Measurements from ENCODE around the gene ZNF330. TPM values are rescaled to one million over a fixed set of nuclear protein-coding genes. Genes with fewer than 3 reads are reported as not detected.

The ZNF330 gene
- total and polyA plus RNA-seq, 7 donors, result 18.5 to 48.2 (median 32.6) TPM

DNA sequence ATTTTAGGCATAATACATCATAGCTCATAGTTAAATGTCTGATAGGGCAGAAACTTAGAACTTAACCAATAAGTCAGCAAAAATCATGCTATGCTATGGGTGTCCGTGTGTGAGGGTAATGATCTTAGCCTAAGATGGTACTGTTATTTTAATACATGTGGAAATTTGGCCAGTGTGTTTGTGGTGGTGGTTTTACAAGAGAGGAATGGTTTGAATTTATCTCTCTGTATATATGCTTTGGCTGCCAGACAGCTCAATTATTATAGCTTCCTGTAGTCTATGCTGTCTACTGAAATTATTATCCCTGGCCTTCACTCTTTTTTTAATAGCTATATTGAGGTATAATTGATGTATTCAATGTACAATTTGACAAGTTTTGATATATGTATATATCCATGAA, 21.3 kb downstream of the ZNF330 start:
- Histone ChIP-seq H3K27ac (no peak overlapping the region), H3K27me3 (no peaks in the 10 kb centered on the region), H3K36me3 (no peaks in the 10 kb centered on the region), H3K4me1 (no peaks in the 10 kb centered on the region), H3K4me3 (no peak overlapping the region), H3K9me3 (no peaks in the 10 kb centered on the region)
- TF ChIP-seq, protein P1, sequence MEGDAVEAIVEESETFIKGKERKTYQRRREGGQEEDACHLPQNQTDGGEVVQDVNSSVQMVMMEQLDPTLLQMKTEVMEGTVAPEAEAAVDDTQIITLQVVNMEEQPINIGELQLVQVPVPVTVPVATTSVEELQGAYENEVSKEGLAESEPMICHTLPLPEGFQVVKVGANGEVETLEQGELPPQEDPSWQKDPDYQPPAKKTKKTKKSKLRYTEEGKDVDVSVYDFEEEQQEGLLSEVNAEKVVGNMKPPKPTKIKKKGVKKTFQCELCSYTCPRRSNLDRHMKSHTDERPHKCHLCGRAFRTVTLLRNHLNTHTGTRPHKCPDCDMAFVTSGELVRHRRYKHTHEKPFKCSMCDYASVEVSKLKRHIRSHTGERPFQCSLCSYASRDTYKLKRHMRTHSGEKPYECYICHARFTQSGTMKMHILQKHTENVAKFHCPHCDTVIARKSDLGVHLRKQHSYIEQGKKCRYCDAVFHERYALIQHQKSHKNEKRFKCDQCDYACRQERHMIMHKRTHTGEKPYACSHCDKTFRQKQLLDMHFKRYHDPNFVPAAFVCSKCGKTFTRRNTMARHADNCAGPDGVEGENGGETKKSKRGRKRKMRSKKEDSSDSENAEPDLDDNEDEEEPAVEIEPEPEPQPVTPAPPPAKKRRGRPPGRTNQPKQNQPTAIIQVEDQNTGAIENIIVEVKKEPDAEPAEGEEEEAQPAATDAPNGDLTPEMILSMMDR (IDR thresholded peaks at IDR 0.05), result no peak
- TF ChIP-seq POLR2A (IDR thresholded peaks at IDR 0.05) (no peak), EP300 (IDR thresholded peaks at IDR 0.05) (no peak), POLR2AphosphoS5 (IDR thresholded peaks at IDR 0.05) (no peak)
- 28 to 37% methylated on average over 1 of the region's 1 CpG for WGBS, 2 donors
- DNase-seq, result no peak
- intact Hi-C loops (cut with DNase I), result no loop called here

DNA sequence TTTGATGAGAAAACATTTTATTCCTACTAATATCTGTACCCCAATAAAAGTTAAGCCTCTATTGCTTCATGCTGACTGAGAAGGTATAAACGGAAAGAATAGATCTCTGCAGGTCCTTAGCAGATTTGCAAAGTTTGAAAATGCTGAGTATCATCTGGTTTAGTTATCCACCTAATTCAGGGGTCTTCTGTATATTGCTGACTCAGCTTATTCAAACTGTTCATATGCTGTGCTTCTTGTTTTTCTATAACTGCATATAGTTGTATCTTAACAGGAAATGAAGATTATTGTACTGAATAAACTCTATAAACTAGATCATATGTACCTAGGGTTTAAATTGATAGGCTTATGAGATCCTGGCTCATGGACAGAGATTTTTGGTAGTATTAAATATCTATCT, 23.7 kb downstream of the ZNF330 start:
- DNase-seq, result no peak

DNA sequence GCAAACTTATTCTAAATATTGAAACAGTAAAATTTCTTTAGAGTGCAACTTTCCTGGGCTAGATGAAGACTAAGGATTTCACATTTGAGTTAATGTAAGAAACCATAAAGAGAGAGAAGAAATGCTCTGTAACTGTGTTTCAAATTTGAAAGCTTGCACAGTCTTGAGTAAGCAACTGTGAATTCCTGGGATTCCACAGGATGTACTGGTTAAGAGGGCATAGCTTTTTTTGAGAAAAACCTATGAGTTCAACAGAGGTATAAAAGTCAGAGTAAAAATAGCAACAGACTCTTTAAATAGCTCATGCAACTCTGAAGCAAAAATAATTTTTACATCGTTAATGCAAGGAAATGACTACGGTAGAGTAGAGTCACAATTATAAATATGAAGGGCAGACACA, 25.5 kb downstream of the ZNF330 start:
- 41 to 80% methylated on average over 2 of the region's 2 CpGs for WGBS, 2 donors

More for the DNA sequence above, 23.7 kb downstream of the ZNF330 start:
- TF ChIP-seq POLR2A (IDR thresholded peaks at IDR 0.05) (no peak), POLR2AphosphoS5 (IDR thresholded peaks at IDR 0.05) (no peak), EP300 (IDR thresholded peaks at IDR 0.05) (no peak)
- TF ChIP-seq, protein P1 (IDR thresholded peaks at IDR 0.05), result no peak
- Histone ChIP-seq H3K4me3 (no peak overlapping the region), H3K4me1 (peaks cover 0 to 6% (median 0%) of the 10 kb centered on the region in 4 donors), H3K27me3 (no peaks in the 10 kb centered on the region), H3K36me3 (no peaks in the 10 kb centered on the region), H3K27ac (no peak overlapping the region), H3K9me3 (no peaks in the 10 kb centered on the region)
- intact Hi-C loops (cut with DNase I), result no loop called here
- 86 to 90% methylated on average over 1 of the region's 1 CpG for WGBS, 2 donors

DNA sequence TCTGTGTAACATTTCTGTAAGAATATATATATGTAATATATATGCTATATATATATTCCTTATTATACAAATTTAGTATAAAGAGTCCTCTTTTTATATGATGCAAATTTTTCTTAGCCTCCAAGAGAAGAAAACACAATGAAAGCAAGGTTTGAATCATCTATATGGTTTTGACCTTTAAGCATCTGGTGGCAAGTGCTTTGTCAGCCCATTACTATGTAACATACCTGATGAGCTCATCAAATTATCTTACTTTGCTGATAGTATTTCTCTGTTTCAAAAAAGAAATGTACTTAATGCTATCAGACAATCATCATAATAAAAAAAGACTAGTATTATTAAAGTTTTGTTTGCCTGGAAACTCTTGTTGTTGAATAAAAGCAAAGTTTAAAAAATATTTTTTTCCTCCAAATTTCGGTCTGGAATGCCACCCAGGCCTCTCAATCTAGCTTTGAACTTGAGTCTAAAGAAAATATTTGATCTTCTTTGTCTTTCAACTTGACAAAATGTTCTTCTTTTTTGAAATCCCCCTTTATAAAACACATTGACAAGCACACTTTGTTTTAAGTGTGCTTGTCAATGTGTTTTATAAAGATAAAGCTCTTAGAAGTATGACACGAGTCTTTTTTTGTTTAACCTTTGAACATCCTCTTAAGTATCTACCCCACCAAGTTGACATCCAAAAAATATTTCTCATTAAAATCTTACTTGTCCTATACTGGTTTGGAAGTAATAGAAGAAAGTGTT, 26.2 kb downstream of the ZNF330 start:
- intact Hi-C loops (cut with DNase I), result no loop called here
- Histone ChIP-seq H3K4me1 (peaks cover 0 to 6% (median 0%) of the 10 kb centered on the region in 4 donors), H3K27me3 (no peaks in the 10 kb centered on the region), H3K9me3 (no peaks in the 10 kb centered on the region), H3K4me3 (no peak overlapping the region), H3K36me3 (no peaks in the 10 kb centered on the region), H3K27ac (no peak overlapping the region)
- DNase-seq, result no peak
- TF ChIP-seq POLR2A (IDR thresholded peaks at IDR 0.05), result no peak
- TF ChIP-seq EP300 (IDR thresholded peaks at IDR 0.05), result no peak
- no peak for TF ChIP-seq POLR2AphosphoS5 (IDR thresholded peaks at IDR 0.05)
- TF ChIP-seq, protein P1 (IDR thresholded peaks at IDR 0.05), result no peak
- 51 to 57% methylated on average over 2 of the region's 2 CpGs for WGBS, 2 donors

More for the DNA sequence above, 25.5 kb downstream of the ZNF330 start:
- intact Hi-C loops (cut with DNase I), result no loop called here
- H3K9me3 ChIP-seq, result no peaks in the 10 kb centered on the region
- no peaks in the 10 kb centered on the region for H3K36me3 ChIP-seq
- TF ChIP-seq POLR2A (IDR thresholded peaks at IDR 0.05) (no peak), POLR2AphosphoS5 (IDR thresholded peaks at IDR 0.05) (no peak), EP300 (IDR thresholded peaks at IDR 0.05) (no peak)
- TF ChIP-seq, protein P1 (IDR thresholded peaks at IDR 0.05), result no peak
- no peak overlapping the region for H3K27ac ChIP-seq
- no peak overlapping the region for H3K4me3 ChIP-seq
- H3K4me1 ChIP-seq, result peaks cover 0 to 6% (median 0%) of the 10 kb centered on the region in 4 donors
- no peaks in the 10 kb centered on the region for H3K27me3 ChIP-seq
- no peak for DNase-seq
